CD4-positive, alpha-beta T cell treated with Interleukin-10 for 1 hour (primary cell): ENCODE measurements around the gene SLITRK3.
"Not testable (repeated sequence)": the region's sequence is repeated elsewhere in the genome, so short reads cannot be mapped to it uniquely, and the experiment has no call there.

Experiments used
- DNase-seq: peaks from one replicate; pipeline ENCODE4 v3.0.0-alpha.2; 2020

The SLITRK3 gene

GRCh38 chr3:165188452-165188851, 7.7 kb downstream of the SLITRK3 start:
- no peak for DNase-seq

- DNase-seq: peak; percentile 33
Measured at GRCh38 chr3:165185707-165186327, 10.4 kb downstream of the SLITRK3 start.

- DNase-seq: no peak
Measured at GRCh38 chr3:165181556-165181955, 14.6 kb downstream of the SLITRK3 start.

- DNase-seq: no peak
Measured at GRCh38 chr3:165170236-165170635, 25.9 kb downstream of the SLITRK3 start.

- no peak for DNase-seq
Measured at GRCh38 chr3:165169368-165169767, 26.8 kb downstream of the SLITRK3 start.

GRCh38 chr3:165162883-165163282, 33.3 kb downstream of the SLITRK3 start:
- DNase-seq: no peak

GRCh38 chr3:165159760-165160421, 36.3 kb downstream of the SLITRK3 start:
- DNase-seq: no peak

- no peak for DNase-seq
Measured at GRCh38 chr3:165158011-165158410, 38.2 kb downstream of the SLITRK3 start.

GRCh38 chr3:165156757-165157420, 39.3 kb downstream of the SLITRK3 start:
- DNase-seq: no peak

GRCh38 chr3:165148876-165149441, 47.2 kb downstream of the SLITRK3 start:
- DNase-seq: no peak

GRCh38 chr3:165144271-165144670, 51.9 kb downstream of the SLITRK3 start:
- no peak for DNase-seq

GRCh38 chr3:165139918-165140317, 56.3 kb downstream of the SLITRK3 start:
- not testable (repeated sequence) for DNase-seq
